Measurements from ENCODE around the gene GYS2. TPM values are rescaled to one million over a fixed set of nuclear protein-coding genes. Genes with fewer than 3 reads are reported as not detected.

GYS2 gene
- total RNA-seq, 2 experiments from 2014 or later, result 0.22 TPM; not detected in 1

DNA sequence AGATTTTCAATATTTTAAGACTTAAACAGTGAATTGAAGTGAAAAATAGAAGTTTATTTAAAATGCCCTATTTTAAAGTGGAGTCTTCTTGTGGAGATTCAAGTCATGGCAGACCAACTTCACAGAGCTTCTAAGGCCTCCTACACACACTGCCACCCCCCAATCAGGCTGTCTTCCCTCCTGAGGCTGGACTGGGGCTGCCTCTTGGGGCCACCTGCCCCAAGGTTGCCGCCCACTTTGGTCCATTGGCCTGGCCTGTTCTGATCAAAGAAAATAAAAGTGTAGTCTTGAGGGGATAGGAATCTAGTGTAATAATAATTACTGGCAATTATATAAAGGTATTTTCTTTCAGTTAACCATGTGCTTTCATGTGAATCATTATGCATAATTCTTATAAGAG lies 101.8 kb downstream of the GYS2 start:
- no peak overlapping the region for H3K27ac ChIP-seq (ENCODE audit: low read depth in 1 of 2, low read length in 2 of 2)
- POLR2A ChIA-PET, result interaction anchor here (1.9 to 2.4 kb wide), 2 partner anchors 175 to 544 kb away, joined by 5 to 14 read pairs; partner anchors contain the start of gene CMAS
- Mint-ChIP-seq H3K9me3 (no peaks in the 10 kb centered on the region), H3K4me3 (no peak overlapping the region), H3K27ac (no peak overlapping the region), H3K36me3 (ENCODE audit: low read depth) (peaks cover 31% of the 10 kb centered on the region), H3K27me3 (no peaks in the 10 kb centered on the region), H3K4me1 (ENCODE audit: low read depth) (peaks cover 53% of the 10 kb centered on the region)
- peaks cover 15% of the 10 kb centered on the region for H3K36me3 ChIP-seq (ENCODE audit: insufficient read depth, low read length)
- CTCF ChIA-PET, result no interaction called here
- intact Hi-C loops (cut with DNase I, micrococcal nuclease), result loop anchor here in 1 of 2 experiments (2.0 to 10.0 kb wide), 7 partner anchors 64 to 1132 kb away; partner anchors contain the start of genes C2CD5, CMAS and LDHB
- H3K9me3 ChIP-seq (ENCODE audit: control insufficient read depth in 1 of 2, insufficient read depth in 1 of 2, low read length in 2 of 2), result no peaks in the 10 kb centered on the region
- H3K4me1 ChIP-seq (ENCODE audit: insufficient read depth, low read length), result peaks cover 25% of the 10 kb centered on the region
- H3K27me3 ChIP-seq (ENCODE audit: control insufficient read depth in 1 of 2, insufficient read depth in 2 of 2, low read length in 2 of 2), result no peaks in the 10 kb centered on the region
- no peak for DNase-seq
- ATAC-seq (ENCODE audit: poor library complexity), result no peak
- TF ChIP-seq, protein P1, sequence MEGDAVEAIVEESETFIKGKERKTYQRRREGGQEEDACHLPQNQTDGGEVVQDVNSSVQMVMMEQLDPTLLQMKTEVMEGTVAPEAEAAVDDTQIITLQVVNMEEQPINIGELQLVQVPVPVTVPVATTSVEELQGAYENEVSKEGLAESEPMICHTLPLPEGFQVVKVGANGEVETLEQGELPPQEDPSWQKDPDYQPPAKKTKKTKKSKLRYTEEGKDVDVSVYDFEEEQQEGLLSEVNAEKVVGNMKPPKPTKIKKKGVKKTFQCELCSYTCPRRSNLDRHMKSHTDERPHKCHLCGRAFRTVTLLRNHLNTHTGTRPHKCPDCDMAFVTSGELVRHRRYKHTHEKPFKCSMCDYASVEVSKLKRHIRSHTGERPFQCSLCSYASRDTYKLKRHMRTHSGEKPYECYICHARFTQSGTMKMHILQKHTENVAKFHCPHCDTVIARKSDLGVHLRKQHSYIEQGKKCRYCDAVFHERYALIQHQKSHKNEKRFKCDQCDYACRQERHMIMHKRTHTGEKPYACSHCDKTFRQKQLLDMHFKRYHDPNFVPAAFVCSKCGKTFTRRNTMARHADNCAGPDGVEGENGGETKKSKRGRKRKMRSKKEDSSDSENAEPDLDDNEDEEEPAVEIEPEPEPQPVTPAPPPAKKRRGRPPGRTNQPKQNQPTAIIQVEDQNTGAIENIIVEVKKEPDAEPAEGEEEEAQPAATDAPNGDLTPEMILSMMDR (IDR thresholded peaks at IDR 0.05), result no peak
- H3K4me3 ChIP-seq (ENCODE audit: low read length), result no peak overlapping the region

DNA sequence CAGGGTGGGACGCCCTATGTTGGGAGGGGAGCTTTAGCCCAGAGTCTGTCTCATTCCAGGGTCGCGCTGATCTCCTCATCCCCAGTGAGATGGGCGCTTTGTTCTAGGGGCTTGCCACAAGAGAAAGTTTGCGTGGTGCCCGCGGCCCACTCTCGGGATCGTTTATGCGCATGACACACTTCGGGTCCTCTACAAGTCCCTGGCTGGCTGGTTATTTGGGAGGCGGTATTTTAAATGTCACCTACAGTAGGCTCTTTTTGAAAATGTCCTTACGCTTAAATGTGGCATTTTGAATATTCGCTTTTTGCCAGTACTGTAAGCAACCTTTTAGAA lies 102.5 kb downstream of the GYS2 start:
- ChIA-PET CTCF (interaction anchor here (1.0 to 1.1 kb wide), 2 partner anchors 23 to 178 kb away, joined by 3 to 4 read pairs; no protein-coding TSS in a partner anchor), POLR2A (interaction anchor here (0.5 to 2.5 kb wide), 14 partner anchors 9 to 1042 kb away, joined by 3 to 20 read pairs (median 6); partner anchors contain the start of genes C2CD5, CMAS, LDHB and PYROXD1)
- no peaks in the 10 kb centered on the region for H3K9me3 ChIP-seq (ENCODE audit: control insufficient read depth in 1 of 2, insufficient read depth in 1 of 2, low read length in 2 of 2)
- H3K27me3 Mint-ChIP-seq, result no peaks in the 10 kb centered on the region
- peaks cover 53% of the 10 kb centered on the region for H3K4me1 Mint-ChIP-seq (ENCODE audit: low read depth)
- peak overlapping the region; percentile 88 for H3K4me3 ChIP-seq (ENCODE audit: low read length)
- H3K27me3 ChIP-seq (ENCODE audit: control insufficient read depth in 1 of 2, insufficient read depth in 2 of 2, low read length in 2 of 2), result no peaks in the 10 kb centered on the region
- TF ChIP-seq, protein P1 (IDR thresholded peaks at IDR 0.05), result no peak
- H3K27ac ChIP-seq (ENCODE audit: low read depth in 1 of 2, low read length in 2 of 2), result peak overlapping the region; percentile 58 to 79
- ATAC-seq (ENCODE audit: poor library complexity), result peak; percentile 14
- H3K4me1 ChIP-seq (ENCODE audit: insufficient read depth, low read length), result peaks cover 25% of the 10 kb centered on the region
- H3K9me3 Mint-ChIP-seq, result no peaks in the 10 kb centered on the region
- DNase-seq, result peak in 11 of 14 experiments; percentile 6 to 62 (median 22)
- peaks cover 17% of the 10 kb centered on the region for H3K36me3 ChIP-seq (ENCODE audit: insufficient read depth, low read length)
- H3K4me3 Mint-ChIP-seq, result no peak overlapping the region
- no peak overlapping the region for H3K27ac Mint-ChIP-seq
- H3K36me3 Mint-ChIP-seq (ENCODE audit: low read depth), result peaks cover 32% of the 10 kb centered on the region
- intact Hi-C loops (cut with DNase I, micrococcal nuclease), result loop anchor here in 1 of 2 experiments (2.0 to 10.0 kb wide), 7 partner anchors 63 to 1133 kb away; partner anchors contain the start of genes C2CD5, CMAS and LDHB

GRCh38 chr12:21501258-21502163 lies 103.1 kb downstream of the GYS2 start, which contains the start of the genes GOLT1B and RECQL:
Gene GOLT1B, plus strand, starts transcription at chr12:21501789. Its CDS starts 135 bp downstream, at chr12:21501924.
Gene RECQL, minus strand, starts transcription at chr12:21501635. Its CDS starts 2,065 bp downstream, at chr12:21499570.
- Histone ChIP-seq H3K27me3 (ENCODE audit: control insufficient read depth in 1 of 2, insufficient read depth in 2 of 2, low read length in 2 of 2) (no peaks in the 10 kb centered on the region), H3K27ac (ENCODE audit: low read depth in 1 of 2, low read length in 2 of 2) (peak within 1 kb of the TSS; percentile 58 to 79), H3K9me3 (ENCODE audit: control insufficient read depth in 1 of 2, insufficient read depth in 1 of 2, low read length in 2 of 2) (no peaks in the 10 kb centered on the region), H3K36me3 (ENCODE audit: insufficient read depth, low read length) (peaks cover 24% of the 10 kb centered on the region), H3K4me1 (ENCODE audit: insufficient read depth, low read length) (peaks cover 25% of the 10 kb centered on the region), H3K4me3 (ENCODE audit: low read length) (peak within 1 kb of the TSS; percentile 88)
- POLR2A ChIA-PET, result interaction anchor here (0.5 to 2.5 kb wide), 16 partner anchors 9 to 1043 kb away, joined by 3 to 20 read pairs (median 6); partner anchors contain the start of genes C2CD5, CMAS, LDHB and PYROXD1
- Mint-ChIP-seq H3K36me3 (ENCODE audit: low read depth) (peaks cover 38% of the 10 kb centered on the region), H3K27me3 (no peaks in the 10 kb centered on the region), H3K27ac (no peak within 1 kb of the TSS), H3K4me1 (ENCODE audit: low read depth) (peaks cover 52% of the 10 kb centered on the region), H3K9me3 (no peaks in the 10 kb centered on the region), H3K4me3 (no peak within 1 kb of the TSS)
- intact Hi-C loops (cut with DNase I, micrococcal nuclease), result loop anchor here (1.0 to 10.0 kb wide), 10 partner anchors 63 to 1133 kb away; partner anchors contain the start of genes CMAS (in 2 of the 2), LDHB (in 2 of the 2) and C2CD5 (in 1 of the 2)
- TF ChIP-seq, protein P1 (IDR thresholded peaks at IDR 0.05), result no peak
- DNase-seq (peak; percentile 75 to 97 (median 82)), ATAC-seq (ENCODE audit: poor library complexity) (peak; percentile 93)
- CTCF ChIA-PET, result interaction anchor here (1.0 to 1.1 kb wide), 2 partner anchors 22 to 179 kb away, joined by 3 to 4 read pairs; no protein-coding TSS in a partner anchor

Measured in CD4-positive, alpha-beta T cell (primary cell).